Esophagus muscularis mucosa (tissue), 4 donors: ENCODE measurements around the gene WDR5. TPM values are rescaled to one million over a fixed set of nuclear protein-coding genes. Genes with fewer than 3 reads are reported as not detected.
A peak's percentile ranks its signal among the peaks of the same experiment; 100 is the strongest.

ENCODE experiments used
- DNase-seq: peaks from one replicate; pipeline ENCODE4 v3.0.0-alpha.2; 2017; ENCODE audit errors: extremely low spot score
- H3K27ac ChIP-seq, 4 donors: fragments of 200-600 bp; sonication (generic); replicated peaks in 1 of 4; 1 replicate in 3 of 4; 2 replicates in 1 of 4; pipeline ENCODE4 v1.5.1; 2016 to 2019; ENCODE audit warnings: mild to moderate bottlenecking in 1 of 4
- H3K27me3 ChIP-seq, 4 donors: fragments of 200-600 bp; sonication (generic); one replicate each; pipeline versions ENCODE4 v1.5.1 to v1.6.0; 2016 to 2019
- H3K36me3 ChIP-seq, 4 donors: fragments of 200-600 bp; sonication (generic); one replicate each; pipeline ENCODE4 v1.5.1; 2016 to 2019
- H3K4me1 ChIP-seq, 4 donors: fragments of 200-600 bp; sonication (generic); one replicate each; pipeline ENCODE4 v1.5.1; 2016 to 2019
- H3K4me3 ChIP-seq, 4 donors: fragments of 200-600 bp; sonication (generic); 1 replicate in 2 of 4; 2 replicates in 2 of 4; pipeline ENCODE4 v1.5.1; 2016 to 2019; ENCODE audit warnings: mild to moderate bottlenecking in 4 of 4, moderate library complexity in 1 of 4
- H3K9me3 ChIP-seq, 4 donors: fragments of 200-600 bp; sonication (generic); 1 replicate in 3 of 4; 2 replicates in 1 of 4; pipeline ENCODE4 v1.5.1; 2016 to 2019
- CTCF ChIP-seq, 3 experiments: fragments of 200-600 bp in 2 of 3; fragments of 450-650 bp in 1 of 3; sonication (generic) in 2 of 3; IDR thresholded peaks; one replicate each; pipeline ENCODE4 v1.5.1; 2017 to 2019; ENCODE audit warnings: antibody characterized with exemption in 3 of 3, mild to moderate bottlenecking in 2 of 3, moderate library complexity in 1 of 3
- EP300 ChIP-seq: sonication (generic); formaldehyde crosslinking; IDR thresholded peaks from one replicate; pipeline ENCODE4 v1.6.1; 2017; ENCODE audit warnings: antibody characterized with exemption
- POLR2A ChIP-seq: fragments of 450-650 bp; IDR thresholded peaks from one replicate; pipeline ENCODE4 v1.6.1; 2017; ENCODE audit warnings: antibody characterized with exemption, moderate library complexity, mild to moderate bottlenecking, low read depth
- POLR2AphosphoS5 ChIP-seq, 2 donors: sonication (generic); formaldehyde crosslinking; IDR thresholded peaks; one replicate each; pipeline ENCODE4 v1.6.1; 2017; ENCODE audit warnings: antibody characterized with exemption in 2 of 2
- WGBS: methylation state at CpG from one replicate; pipeline ENCODE4 v1.1.5; 2018; 5-methylcytosine and 5-hydroxymethylcytosine counted together
- intact Hi-C: fragments of 100-400 bp; cut with DNase I; formaldehyde crosslinking; loops from one replicate; pipeline ENCODE4 v1.15.1; 2023
- small RNA-seq, 3 donors: library from RNA; depleted of rRNA; stranded (forward); fragments of <200 nt; gene quantifications; one replicate each; pipeline ENCODE3, GENCODE V24; 2016
- total RNA-seq, 4 donors: library from RNA; depleted of rRNA; stranded (reverse); fragments of >200 nt; gene quantifications; one replicate each; pipeline versions ENCODE4 v1.1.0 to v1.2.1, GENCODE V29; 2016

Gene WDR5
- total RNA-seq, 4 donors from 2014 or later, result 20.7 to 34.2 (median 24.6) TPM

DNA sequence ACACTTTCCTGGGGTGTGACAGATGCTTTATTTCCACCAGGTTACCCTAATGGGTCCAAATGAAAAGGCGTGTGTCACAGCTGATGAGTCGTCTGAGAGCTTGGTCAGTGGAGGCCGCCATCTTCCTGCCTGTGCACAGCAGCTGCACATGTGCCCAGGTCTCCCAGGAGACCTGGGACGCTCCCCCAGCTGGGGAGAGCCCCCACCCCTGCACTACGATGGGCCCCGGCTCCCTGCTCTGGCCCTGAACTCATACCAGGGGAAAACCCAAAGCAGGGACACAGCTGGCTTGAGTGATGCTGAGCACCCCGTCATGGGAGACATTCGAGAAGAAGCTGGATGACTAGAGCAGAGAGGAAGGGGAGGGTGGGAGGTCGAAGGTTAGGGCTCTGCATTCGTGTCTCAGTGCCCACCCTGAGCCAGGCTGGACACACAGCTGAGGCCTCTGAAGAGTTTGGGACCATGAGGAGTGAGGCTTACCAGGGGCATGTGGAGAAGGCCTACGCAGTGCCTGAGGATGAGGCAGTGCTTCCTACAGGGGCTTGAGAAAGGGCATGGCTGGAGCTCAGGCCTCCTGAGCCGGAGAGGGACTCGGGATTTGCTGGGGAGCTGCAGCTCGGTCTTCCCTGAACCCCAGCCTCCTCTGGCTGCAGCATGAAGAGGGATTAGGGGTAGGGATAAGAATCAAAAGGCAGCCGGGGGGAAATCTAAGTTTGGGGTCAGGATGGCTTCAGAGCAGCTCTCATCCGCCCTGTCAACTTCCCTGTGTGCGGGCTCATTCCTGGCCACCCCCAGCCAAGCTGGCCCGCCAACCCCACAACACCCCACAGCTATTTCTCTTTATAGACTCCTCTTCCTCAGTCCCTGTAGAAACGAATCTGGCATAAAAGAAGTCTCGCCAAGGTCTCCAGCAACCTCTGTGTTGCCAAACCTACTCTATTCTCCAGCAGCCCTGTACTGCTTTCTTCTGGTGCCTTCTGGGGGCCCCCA lies 70.7 kb downstream of the WDR5 start:
- H3K9me3 ChIP-seq, result peaks cover 0 to 17% (median 8%) of the 10 kb centered on the region in 4 donors
- H3K4me3 ChIP-seq, result no peak overlapping the region
- H3K27me3 ChIP-seq, result no peaks in the 10 kb centered on the region
- WGBS, result 88% methylated on average over 17 of the region's 20 CpGs
- H3K4me1 ChIP-seq, result peaks cover 33 to 49% (median 39%) of the 10 kb centered on the region in 4 donors
- peak overlapping the region in 2 of 4 donors; percentile 1 to 4 for H3K27ac ChIP-seq
- no peaks in the 10 kb centered on the region for H3K36me3 ChIP-seq
- DNase-seq, result no peak
- intact Hi-C loops, result no loop called here
- TF ChIP-seq POLR2AphosphoS5 (IDR thresholded peaks at IDR 0.05) (no peak), POLR2A (no peak), EP300 (no peak), CTCF (IDR thresholded peaks at IDR 0.05) (no peak)

DNA sequence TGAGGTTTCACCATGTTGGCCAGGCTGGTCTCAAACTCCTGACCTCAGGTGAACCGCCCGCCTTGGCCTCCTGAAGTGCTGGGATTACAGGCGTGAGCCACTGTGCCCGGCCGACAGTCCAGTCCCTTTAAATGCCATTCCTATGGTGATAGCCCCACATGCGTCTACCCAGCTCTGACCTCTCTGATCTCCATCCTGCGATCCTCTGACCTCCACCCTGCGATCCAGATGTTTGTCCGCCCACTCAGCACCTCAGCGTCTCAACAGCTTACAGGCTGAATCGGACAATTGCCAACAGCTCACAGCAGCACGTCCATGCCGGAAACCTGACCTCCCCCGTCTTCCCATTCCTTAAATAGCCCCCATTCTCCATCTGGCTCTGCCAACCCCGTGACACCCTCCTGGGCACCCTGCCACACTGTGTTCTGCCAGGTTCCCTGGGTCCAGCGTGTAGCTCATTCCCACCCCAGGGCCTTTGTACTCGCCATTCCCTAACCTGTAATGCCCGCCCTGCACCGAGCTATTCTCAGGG lies 72.5 kb downstream of the WDR5 start:
- no peak for TF ChIP-seq POLR2A
- no peak for TF ChIP-seq EP300
- TF ChIP-seq CTCF (IDR thresholded peaks at IDR 0.05), result no peak
- no peak for TF ChIP-seq POLR2AphosphoS5 (IDR thresholded peaks at IDR 0.05)
- 71% methylated on average over 19 of the region's 19 CpGs for WGBS
- Histone ChIP-seq H3K27me3 (no peaks in the 10 kb centered on the region), H3K4me1 (peaks cover 33 to 53% (median 39%) of the 10 kb centered on the region in 4 donors), H3K9me3 (peaks cover 0 to 16% (median 7%) of the 10 kb centered on the region in 4 donors), H3K36me3 (no peaks in the 10 kb centered on the region), H3K27ac (no peak overlapping the region), H3K4me3 (no peak overlapping the region)
- intact Hi-C loops, result no loop called here
- DNase-seq, result no peak

- no peak overlapping the region for H3K4me3 ChIP-seq
- intact Hi-C loops, result no loop called here
- WGBS, result 94% methylated on average over 20 of the region's 20 CpGs
- no peaks in the 10 kb centered on the region for H3K27me3 ChIP-seq
- peaks cover 0 to 8% (median 4%) of the 10 kb centered on the region in 4 donors for H3K9me3 ChIP-seq
- no peak overlapping the region for H3K27ac ChIP-seq
- H3K4me1 ChIP-seq, result peaks cover 34 to 53% (median 40%) of the 10 kb centered on the region in 4 donors
- no peak for TF ChIP-seq EP300
- no peak for TF ChIP-seq POLR2A
- TF ChIP-seq CTCF (IDR thresholded peaks at IDR 0.05), result no peak
- TF ChIP-seq POLR2AphosphoS5 (IDR thresholded peaks at IDR 0.05), result no peak
- no peaks in the 10 kb centered on the region for H3K36me3 ChIP-seq
- DNase-seq, result no peak
Observed at GRCh38 chr9:134208981-134209725, 73.3 kb downstream of the WDR5 start.

Small RNAs within 50 kb of the gene (small RNA-seq; reads per million reads assigned to genes)
- gene RNU6ATAC, result 0 to 0.93 (median 0.33) reads per million in 3 donors

Other genes starting within 250 kb of the WDR5 start
- gene VAV2, start 143.8 kb upstream of the WDR5 start, total RNA-seq, result 10 to 100 TPM in 2 of 4 donors, 1 to 10 TPM in 2; 9.1 to 13.5 (median 10.1) TPM
- 10 to 100 TPM; 13.4 to 33.4 (median 21.7) TPM for gene BRD3OS, start 110.6 kb upstream of the WDR5 start, total RNA-seq
- 10 to 100 TPM; 30.0 to 38.2 (median 33.3) TPM for gene BRD3, start 68.1 kb upstream of the WDR5 start, total RNA-seq
- under 1 TPM in 1 of 4 donors, not detected in 3; under 0.01 TPM for gene RNU6ATAC, start 28.5 kb downstream of the WDR5 start, total RNA-seq
- gene RXRA, start 190.4 kb downstream of the WDR5 start, total RNA-seq, result 10 to 100 TPM; 46.4 to 81.0 (median 63.7) TPM